K562 (cell line): Measurements from ENCODE around the gene LILRB3. TPM values are rescaled to one million over a fixed set of nuclear protein-coding genes. Genes with fewer than 3 reads are reported as not detected.

Experiments used
- ATAC-seq: fragments of 200-7000 bp; cut with Tn5 transposase; 3 replicates; pipeline ENCODE4 v1.9.1; 2020; ENCODE audit warnings: moderate library complexity
- BruUV-seq: library from RNA; stranded (reverse); fragments of 400-500 nt; replicated peaks from 2 replicates; lab custom pipeline; 2021; lab: Mats Ljungman, UMichigan
- CTCF ChIA-PET: fragments of 300-600 bp; formaldehyde crosslinking; extraction: SDS; loops from one replicate; lab custom pipeline; 2021; ENCODE audit warnings: low intra/inter-chr PET ratio; lab: Yijun Ruan, JAX
- POLR2A ChIA-PET: fragments of 300-600, 350-650 bp; sonication (Branson Sonifier 250); formaldehyde crosslinking; extraction: SDS; loops from one replicate; lab custom pipeline; 2021; ENCODE audit warnings: antibody characterized with exemption, inconsistent platforms; lab: Yijun Ruan, JAX
- DNase-seq, 4 experiments: peaks; one replicate each; pipeline versions ENCODE4 v3.0.0 to v3.0.0-alpha.2; 2011 to 2018; ENCODE audit warnings: low spot score in 3 of 4, mixed read lengths in 3 of 4; ENCODE audit errors: extremely low read depth in 1 of 4
- FAIRE-seq: peaks from 2 replicates; lab custom pipeline; 2011; peaks lifted over from hg19 to GRCh38; lab: Jason Lieb, UNC
- H2AFZ ChIP-seq: 2 replicates; pipeline ENCODE4 v1.6.0; 2011; ENCODE audit warnings: low read depth, low read length, control low read depth, inconsistent platforms
- H3K27ac ChIP-seq: fragments of 200-600 bp; 3 replicates; pipeline ENCODE4 v1.8.0; 2011; ENCODE audit warnings: low read depth, mild to moderate bottlenecking, control low read depth, inconsistent platforms, low read length, moderate library complexity, mixed read lengths; ENCODE audit errors: extremely low read depth
- H3K27me3 ChIP-seq, 2 experiments: fragments of 300-600 bp in 1 of 2; 2 replicates in 1 of 2; 3 replicates in 1 of 2; pipeline versions ENCODE4 v1.6.0 to v1.8.0; 2011; ENCODE audit warnings: inconsistent platforms in 2 of 2, low read length in 2 of 2, mild to moderate bottlenecking in 1 of 2, mixed read lengths in 1 of 2, moderate library complexity in 1 of 2; ENCODE audit not compliant: control insufficient read depth in 2 of 2, insufficient read depth in 2 of 2
- H3K36me3 ChIP-seq: fragments of 300-600 bp; 3 replicates; pipeline ENCODE4 v1.8.0; 2011; ENCODE audit warnings: mild to moderate bottlenecking, low read length, inconsistent platforms; ENCODE audit not compliant: control insufficient read depth, insufficient read depth
- H3K4me1 ChIP-seq, 2 experiments: fragments of 200-600 bp in 1 of 2; replicated peaks in 1 of 2; 2 replicates in 1 of 2; 3 replicates in 1 of 2; pipeline versions ENCODE4 v1.5.1 to v1.8.0; 2011; ENCODE audit warnings: inconsistent platforms in 2 of 2, low read length in 2 of 2, mild to moderate bottlenecking in 1 of 2, mixed read lengths in 1 of 2, moderate library complexity in 1 of 2; ENCODE audit not compliant: control insufficient read depth in 2 of 2, insufficient read depth in 2 of 2
- H3K4me2 ChIP-seq: 2 replicates; pipeline ENCODE4 v1.6.1; 2011; ENCODE audit warnings: low read length, control low read depth, inconsistent platforms, mixed read lengths; ENCODE audit not compliant: insufficient read depth
- H3K4me3 ChIP-seq: fragments of 200-600 bp; sonication (generic), shearing (Covaris generic); 2 replicates; pipeline ENCODE4 v1.5.1; 2016; ENCODE audit warnings: control low read depth, inconsistent platforms
- H3K79me2 ChIP-seq: fragments of 200-600 bp; 3 replicates; pipeline ENCODE4 v1.8.0; 2011; ENCODE audit warnings: low read length, inconsistent platforms; ENCODE audit not compliant: control insufficient read depth, insufficient read depth
- H3K9ac ChIP-seq, 2 experiments: 2 replicates each; pipeline versions ENCODE4 v1.6.0 to v1.6.1; 2011; ENCODE audit warnings: low read depth in 2 of 2, low read length in 2 of 2, control low read depth in 1 of 2, inconsistent platforms in 1 of 2, mild to moderate bottlenecking in 1 of 2, mixed read lengths in 1 of 2; ENCODE audit not compliant: insufficient read depth in 1 of 2
- H3K9me1 ChIP-seq: one replicate; pipeline ENCODE4 v1.6.0; 2011; ENCODE audit warnings: inconsistent platforms, mild to moderate bottlenecking, low read length, moderate library complexity; ENCODE audit not compliant: control insufficient read depth, insufficient read depth
- H3K9me3 ChIP-seq: replicated peaks from 2 replicates; pipeline ENCODE4 v1.5.1; 2011; ENCODE audit warnings: low read depth, low read length, inconsistent platforms; ENCODE audit not compliant: control insufficient read depth, insufficient read depth
- H4K20me1 ChIP-seq: replicated peaks from 2 replicates; pipeline ENCODE4 v1.6.1; 2011; ENCODE audit warnings: low read length, inconsistent platforms, mixed read lengths; ENCODE audit not compliant: control insufficient read depth, insufficient read depth
- ARHGAP35 ChIP-seq: fragments of 450-650 bp; IDR thresholded peaks from 2 replicates; pipeline ENCODE4 v1.6.1; 2018; ENCODE audit not compliant: partially characterized antibody
- CBX5 ChIP-seq: IDR thresholded peaks from 2 replicates; pipeline ENCODE4 v1.6.1; 2014; ENCODE audit warnings: low read depth, borderline replicate concordance
- HMGXB4 ChIP-seq: sonication (generic); formaldehyde crosslinking; IDR thresholded peaks from 2 replicates; pipeline ENCODE4 v1.8.1; 2023; ENCODE audit warnings: mild to moderate bottlenecking, missing genetic modification reagents
- KLF1 ChIP-seq: fragments of 450-650 bp; IDR thresholded peaks from 2 replicates; pipeline ENCODE4 v1.6.1; 2016; ENCODE audit warnings: missing genetic modification characterization, missing compliant biosample characterization
- KLF6 ChIP-seq: fragments of 250-450 bp; sonication (Bioruptor Pico); IDR thresholded peaks from 2 replicates; pipeline ENCODE4 v1.4.0; 2020; ENCODE audit warnings: mild to moderate bottlenecking, moderate library complexity, borderline replicate concordance
- PRMT5 ChIP-seq: sonication (generic); formaldehyde crosslinking; IDR thresholded peaks from 2 replicates; pipeline ENCODE4 v1.5.0; 2020; ENCODE audit warnings: missing genetic modification reagents
- PYGO2 ChIP-seq: fragments of 450-650 bp; IDR thresholded peaks from 2 replicates; pipeline ENCODE4 v1.6.1; 2016; ENCODE audit warnings: mild to moderate bottlenecking, missing genetic modification characterization, moderate library complexity, missing compliant biosample characterization
- SMAD1 ChIP-seq: fragments of 150-350 bp; IDR thresholded peaks from 2 replicates; pipeline ENCODE4 v1.6.1; 2014; ENCODE audit warnings: low read length, low read depth; ENCODE audit not compliant: partially characterized antibody
- TGIF2 ChIP-seq: sonication (generic); formaldehyde crosslinking; IDR thresholded peaks from 2 replicates; pipeline ENCODE4 v1.8.1; 2022; ENCODE audit warnings: mild to moderate bottlenecking, missing genetic modification reagents, moderate library complexity
- ZC3H4 ChIP-seq: sonication (generic); formaldehyde crosslinking; IDR thresholded peaks from 2 replicates; pipeline ENCODE4 v1.9.0; 2021; ENCODE audit warnings: missing genetic modification reagents, borderline replicate concordance
- ZNF239 ChIP-seq: fragments of 250-450 bp; sonication (Bioruptor Pico); IDR thresholded peaks from 2 replicates; pipeline ENCODE4 v1.4.0; 2020; ENCODE audit warnings: mild to moderate bottlenecking
- ZNF318 ChIP-seq, 2 experiments: fragments of 450-650 bp; IDR thresholded peaks; 2 replicates each; pipeline ENCODE4 v1.6.1; 2016; ENCODE audit warnings: mild to moderate bottlenecking in 2 of 2, borderline replicate concordance in 1 of 2, low read depth in 1 of 2, moderate library complexity in 1 of 2
- ZNF717 ChIP-seq: fragments of 250-450 bp; sonication (Bioruptor Pico); IDR thresholded peaks from 2 replicates; pipeline ENCODE4 v1.5.0; 2021
- ZNF76 ChIP-seq: fragments of 250-450 bp; sonication (Bioruptor Pico); IDR thresholded peaks from 2 replicates; pipeline ENCODE4 v1.4.0; 2020; ENCODE audit warnings: mild to moderate bottlenecking, moderate library complexity, borderline replicate concordance
- WGBS: fragments of 100-300 bp; shearing (Covaris generic); methylation state at CpG from one replicate; pipeline ENCODE4 v1.1.6; 2016; ENCODE audit warnings: low coverage, mixed read lengths; ENCODE audit not compliant: insufficient coverage; ENCODE audit errors: missing lambda C conversion rate; 5-methylcytosine and 5-hydroxymethylcytosine counted together
- in situ Hi-C: fragments of 300-500 bp; cut with MboI; formaldehyde crosslinking; loops from 4 replicates; pipeline ENCODE4 v1.15.0; 2018; ENCODE audit warnings: inconsistent platforms, mixed read lengths
- intact Hi-C: fragments of 100-400 bp; cut with micrococcal nuclease; formaldehyde crosslinking; loops from 2 replicates; pipeline ENCODE4 v1.14.2; 2022
- polyA plus RNA-seq, 8 experiments: library from polyadenylated mRNA; depleted of rRNA in 4 of 8; stranded (reverse) in 5 of 8; unstranded in 3 of 8; fragments of >200 nt; fragmentation: Nextera tagmentation in 2 of 8; fragmentation: Illumina TruSeq in 1 of 8; extraction: Ambion mirVana in 2 of 8; extraction: Trizol in 1 of 8; gene quantifications; 2 replicates each; pipeline versions ENCODE4 v1.2.1 to v1.2.3, GENCODE V29; 2011 to 2014; ENCODE audit warnings: inconsistent platforms in 1 of 8, missing spikeins in 1 of 8
- total RNA-seq, 7 experiments: library from RNA; depleted of rRNA in 6 of 7; stranded (reverse); fragments of >200 nt in 6 of 7; fragmentation: Illumina TruSeq in 2 of 7; extraction: Trizol in 2 of 7; gene quantifications; 2 replicates each; pipeline versions ENCODE4 v1.2.1 to v1.2.3, GENCODE V29; 2011 to 2021; ENCODE audit warnings: low replicate concordance in 1 of 7

LILRB3 gene
- total and polyA plus RNA-seq, 9 of the 15 experiments (the other 6 are each of a cell fraction or from before 2014, with no cell fraction given): 0.01 to 0.09 TPM; not detected in 7

DNA sequence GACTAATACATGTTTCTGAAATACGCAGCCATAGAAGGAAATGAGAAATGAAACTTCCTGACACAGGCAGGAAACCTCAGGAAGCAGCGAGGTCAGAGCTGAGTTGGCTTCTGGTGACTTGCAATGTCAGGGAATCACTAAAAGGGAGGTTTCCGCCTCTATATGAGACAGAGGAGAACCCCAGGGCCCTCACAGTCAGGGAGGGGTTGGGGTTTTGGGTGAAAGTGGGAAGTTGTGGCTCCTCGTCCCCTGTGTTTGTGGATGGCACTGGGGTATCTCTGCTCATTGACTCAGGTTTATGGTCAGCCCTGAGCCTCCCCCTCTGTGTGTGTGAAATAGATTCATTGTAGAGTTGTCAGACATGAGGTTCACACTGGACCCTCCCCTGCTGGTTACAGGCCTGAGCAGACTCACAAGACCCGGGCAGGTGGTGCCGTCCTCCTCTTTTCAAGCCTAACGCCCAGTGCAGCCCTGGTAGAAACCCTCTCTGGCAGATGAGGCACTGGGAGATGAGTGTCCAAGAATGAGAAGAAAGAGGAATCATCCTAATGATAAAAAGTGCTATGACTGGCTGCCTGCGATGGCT lies 25.3 kb upstream of the LILRB3 start:
- no peak overlapping the region for H3K4me3 ChIP-seq
- H3K36me3 ChIP-seq: no peaks in the 10 kb centered on the region
- POLR2A ChIA-PET: no interaction called here
- 1% methylated on average over 8 of the region's 8 CpGs for WGBS
- ATAC-seq (peak; percentile 38; the same call in 2 of the 3 replicates), DNase-seq (no peak), FAIRE-seq (no peak)
- H4K20me1 ChIP-seq: no peaks in the 10 kb centered on the region
- H3K27ac ChIP-seq: no peak overlapping the region
- no peaks in the 10 kb centered on the region for H3K9me1 ChIP-seq
- H3K4me1 ChIP-seq: no peaks in the 10 kb centered on the region; a peak in 1 of 5 replicates
- no TSS peak for BruUV-seq
- CTCF ChIA-PET: no interaction called here
- intact Hi-C loops: no loop called here
- no peaks in the 10 kb centered on the region for H3K9me3 ChIP-seq
- H3K9ac ChIP-seq: no peak overlapping the region
- in situ Hi-C loops: no loop called here
- H3K27me3 ChIP-seq: peaks cover 41 to 48% of the 10 kb centered on the region in 2 experiments
- H3K79me2 ChIP-seq: no peaks in the 10 kb centered on the region
- H2AFZ ChIP-seq: no peak overlapping the region
- H3K4me2 ChIP-seq: no peak overlapping the region
- no peak for TF ChIP-seq KLF1
- TF ChIP-seq PRMT5: no peak
- TF ChIP-seq PYGO2: no peak
- no peak for TF ChIP-seq ZNF239 (CRISPR knock-in tag)
- TF ChIP-seq KLF6 (CRISPR knock-in tag): no peak
- TF ChIP-seq HMGXB4 (CRISPR knock-in tag): no peak
- TF ChIP-seq TGIF2 (CRISPR knock-in tag): no peak
- TF ChIP-seq ZNF318 (IDR thresholded peaks at IDR 0.05; ENCODE audit: borderline replicate concordance in 1 of 2, low read depth in 1 of 2): no peak
- TF ChIP-seq CBX5: no peak
- TF ChIP-seq ARHGAP35: no peak
- TF ChIP-seq ZNF717 (CRISPR knock-in tag): no peak
- no peak for TF ChIP-seq ZC3H4 (CRISPR knock-in tag)
- TF ChIP-seq SMAD1: no peak
- TF ChIP-seq ZNF76: no peak
